Fibroblast of mammary gland (primary cell): ENCODE data around the gene RARG.

Experiments
- DNase-seq: peaks from one replicate; pipeline ENCODE4 v3.0.0-alpha.2; 2010; ENCODE audit warnings: low read depth
- H3K4me3 ChIP-seq: 2 replicates; pipeline ENCODE4 v1.5.1; 2011; ENCODE audit warnings: low read depth, mild to moderate bottlenecking, low read length, moderate library complexity; ENCODE audit not compliant: control insufficient read depth
- CTCF ChIP-seq: conservative IDR thresholded peaks from 2 replicates; pipeline ENCODE4 v1.5.1; 2011; ENCODE audit warnings: low read depth, low read length, inconsistent platforms; ENCODE audit not compliant: control insufficient read depth, insufficient read depth

The RARG gene

GRCh38 chr12:53245286-53245685 is 13.3 kb upstream of the RARG start:
- TF ChIP-seq CTCF = no peak
- no peak for DNase-seq
- no peak overlapping the region for H3K4me3 ChIP-seq

GRCh38 chr12:53244337-53244736 is 12.3 kb upstream of the RARG start:
- DNase-seq = no peak

GRCh38 chr12:53241623-53242412 is 9.8 kb upstream of the RARG start:
- no peak for TF ChIP-seq CTCF
- no peak overlapping the region for H3K4me3 ChIP-seq
- no peak for DNase-seq

More at GRCh38 chr12:53244337-53244736, 12.3 kb upstream of the RARG start:
- H3K4me3 ChIP-seq = no peak overlapping the region
- no peak for TF ChIP-seq CTCF

- no peak for TF ChIP-seq CTCF
- no peak for DNase-seq
Observed at GRCh38 chr12:53239643-53240258, 7.7 kb upstream of the RARG start.

GRCh38 chr12:53236443-53237111 is 4.6 kb upstream of the RARG start:
- no peak overlapping the region for H3K4me3 ChIP-seq
- DNase-seq = no peak
- no peak for TF ChIP-seq CTCF

More at GRCh38 chr12:53239643-53240258, 7.7 kb upstream of the RARG start:
- H3K4me3 ChIP-seq = no peak overlapping the region

- no peak overlapping the region for H3K4me3 ChIP-seq
- no peak for TF ChIP-seq CTCF
- DNase-seq = no peak
Observed at GRCh38 chr12:53235742-53236442, 3.9 kb upstream of the RARG start.
